ENCODE results near the gene TRPM3. TPM values are rescaled to one million over a fixed set of nuclear protein-coding genes. Genes with fewer than 3 reads are reported as not detected.

TRPM3 gene
- total RNA-seq, 8 experiments from 2014 or later: 0.09 to 2.3 (median 1.4) TPM

GRCh38 chr9:71122022-71122275 lies 528 bp upstream of the TRPM3 start:
- Histone ChIP-seq H3K4me3 (peak overlapping the region in 2 of 5 donors; percentile 22 to 28), H3K27ac (no peak overlapping the region), H3K4me1 (replicated peaks in 1 of 2) (peaks cover 0 to 18% of the 10 kb centered on the region in 2 donors)
- in situ Hi-C loops (cut with MboI; ENCODE audit: low pct_unique_long_range_greater_than_20kb in 2 of 9, low sequenced_read_pairs in 9 of 9, unreplicated experiment in 9 of 9): no loop called here
- ATAC-seq (replicated peaks in 6 of 8): no peak
- 0 to 83% (median 50%) methylated on average over 1 of the region's 1 CpG; no CpG with 5 or more reads in 5 of the 10 experiments for WGBS, 10 experiments

GRCh38 chr9:71120501-71121247 lies 747 bp downstream of the TRPM3 start:
- Histone ChIP-seq H3K4me3 (peak overlapping the region in 4 of 5 donors; percentile 11 to 28 (median 24)), H3K27ac (no peak overlapping the region), H3K4me1 (replicated peaks in 1 of 2) (peaks cover 0 to 18% of the 10 kb centered on the region in 2 donors)
- WGBS, 10 experiments: 0 to 40% (median 13%) methylated on average over 1 to 6 of the region's 11 CpGs; no CpG with 5 or more reads in 3 of the 10 experiments
- ATAC-seq (replicated peaks in 6 of 8): peak in 2 of 8 experiments; percentile 12 to 21
- in situ Hi-C loops (cut with MboI; ENCODE audit: low pct_unique_long_range_greater_than_20kb in 2 of 9, low sequenced_read_pairs in 9 of 9, unreplicated experiment in 9 of 9): no loop called here

- WGBS, 10 experiments: 0 to 83% (median 50%) methylated on average over 1 of the region's 2 CpGs; no CpG with 5 or more reads in 3 of the 10 experiments
- in situ Hi-C loops (cut with MboI; ENCODE audit: low pct_unique_long_range_greater_than_20kb in 2 of 9, low sequenced_read_pairs in 9 of 9, unreplicated experiment in 9 of 9): no loop called here
- no peak overlapping the region for H3K27ac ChIP-seq
- peaks cover 0 to 18% of the 10 kb centered on the region in 2 donors for H3K4me1 ChIP-seq (replicated peaks in 1 of 2)
- no peak overlapping the region for H3K4me3 ChIP-seq
- no peak for ATAC-seq (replicated peaks in 6 of 8)
Observed at GRCh38 chr9:71119746-71120145, 1.7 kb downstream of the TRPM3 start.

DNA sequence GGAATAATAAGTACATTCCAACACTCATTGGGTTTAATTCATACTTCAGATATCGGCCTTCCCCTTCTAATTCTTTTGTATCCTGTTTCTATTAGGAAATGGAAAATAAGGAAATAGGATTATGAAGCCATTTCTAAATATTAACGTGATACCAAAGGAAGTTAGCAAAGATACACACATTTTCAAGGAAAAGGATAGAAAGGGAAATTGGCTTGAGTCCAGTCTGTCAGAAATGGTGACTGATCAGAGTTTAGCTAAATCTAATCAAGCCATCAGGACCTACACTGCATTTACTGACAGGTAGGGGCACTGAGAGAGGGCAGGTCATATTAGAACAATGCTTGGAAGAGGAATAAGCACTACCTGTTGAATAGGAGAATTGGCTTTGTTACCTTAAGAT lies 3.1 kb downstream of the TRPM3 start:
- in situ Hi-C loops (cut with MboI; ENCODE audit: low pct_unique_long_range_greater_than_20kb in 2 of 9, low sequenced_read_pairs in 9 of 9, unreplicated experiment in 9 of 9): no loop called here
- Histone ChIP-seq H3K4me1 (replicated peaks in 1 of 2) (peaks cover 0 to 8% of the 10 kb centered on the region in 2 donors), H3K4me3 (no peak overlapping the region), H3K27ac (no peak overlapping the region)
- WGBS, 10 experiments: 0 to 100% (median 78%) methylated on average over 1 to 2 of the region's 2 CpGs; no CpG with 5 or more reads in 1 of the 10 experiments
- ATAC-seq (replicated peaks in 6 of 8): no peak

GRCh38 chr9:71115448-71115975 lies 5.9 kb downstream of the TRPM3 start:
- Histone ChIP-seq H3K4me3 (no peak overlapping the region), H3K27ac (no peak overlapping the region), H3K4me1 (replicated peaks in 1 of 2) (no peaks in the 10 kb centered on the region)
- in situ Hi-C loops (cut with MboI; ENCODE audit: low pct_unique_long_range_greater_than_20kb in 2 of 9, low sequenced_read_pairs in 9 of 9, unreplicated experiment in 9 of 9): no loop called here
- 0 to 100% (median 83%) methylated on average over 1 to 3 of the region's 3 CpGs; no CpG with 5 or more reads in 2 of the 10 experiments for whole genome bisulfite sequencing, 10 experiments
- no peak for ATAC-seq (replicated peaks in 6 of 8)

DNA sequence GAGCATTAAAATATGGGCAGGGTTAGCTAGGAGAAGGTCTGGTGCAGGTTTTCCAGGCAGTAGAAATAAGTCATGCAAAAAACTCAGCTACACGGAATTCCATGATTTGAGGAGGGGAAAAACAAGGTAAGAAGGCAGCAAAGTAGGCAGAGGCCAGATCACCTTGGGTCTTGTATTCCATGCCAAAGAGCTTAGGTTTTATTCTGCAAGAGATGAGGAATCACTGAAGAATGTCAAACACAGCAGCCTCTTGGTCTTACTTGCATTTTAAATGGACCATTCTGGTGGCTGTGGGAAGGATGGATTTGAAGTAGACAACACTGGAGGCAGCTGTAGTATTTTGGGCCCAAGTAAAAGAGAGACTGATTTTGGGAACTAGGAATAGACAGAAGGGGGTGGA lies 8.6 kb downstream of the TRPM3 start:
- H3K27ac ChIP-seq: no peak overlapping the region
- WGBS, 10 experiments: 11 to 100% (median 61%) methylated on average over 1 of the region's 1 CpG; no CpG with 5 or more reads in 2 of the 10 experiments
- no peak overlapping the region for H3K4me3 ChIP-seq
- ATAC-seq (replicated peaks in 6 of 8): no peak
- no peaks in the 10 kb centered on the region for H3K4me1 ChIP-seq (replicated peaks in 1 of 2)
- in situ Hi-C loops (cut with MboI; ENCODE audit: low pct_unique_long_range_greater_than_20kb in 2 of 9, low sequenced_read_pairs in 9 of 9, unreplicated experiment in 9 of 9): no loop called here

GRCh38 chr9:71108937-71109336 lies 12.5 kb downstream of the TRPM3 start:
- WGBS, 10 experiments: 0 to 83% (median 80%) methylated on average over 1 to 2 of the region's 2 CpGs; no CpG with 5 or more reads in 1 of the 10 experiments
- H3K27ac ChIP-seq: no peak overlapping the region
- no peak overlapping the region for H3K4me3 ChIP-seq
- in situ Hi-C loops (cut with MboI; ENCODE audit: low pct_unique_long_range_greater_than_20kb in 2 of 9, low sequenced_read_pairs in 9 of 9, unreplicated experiment in 9 of 9): no loop called here
- no peaks in the 10 kb centered on the region for H3K4me1 ChIP-seq (replicated peaks in 1 of 2)
- no peak for ATAC-seq (replicated peaks in 6 of 8)

GRCh38 chr9:71106992-71107391 lies 14.4 kb downstream of the TRPM3 start:
- no peak for ATAC-seq (replicated peaks in 6 of 8)
- no peak overlapping the region for H3K4me3 ChIP-seq
- 16 to 98% (median 58%) methylated on average over 1 to 5 of the region's 5 CpGs; no CpG with 5 or more reads in 2 of the 10 experiments for WGBS, 10 experiments
- in situ Hi-C loops (cut with MboI; ENCODE audit: low pct_unique_long_range_greater_than_20kb in 2 of 9, low sequenced_read_pairs in 9 of 9, unreplicated experiment in 9 of 9): no loop called here
- no peaks in the 10 kb centered on the region for H3K4me1 ChIP-seq (replicated peaks in 1 of 2)
- no peak overlapping the region for H3K27ac ChIP-seq

DNA sequence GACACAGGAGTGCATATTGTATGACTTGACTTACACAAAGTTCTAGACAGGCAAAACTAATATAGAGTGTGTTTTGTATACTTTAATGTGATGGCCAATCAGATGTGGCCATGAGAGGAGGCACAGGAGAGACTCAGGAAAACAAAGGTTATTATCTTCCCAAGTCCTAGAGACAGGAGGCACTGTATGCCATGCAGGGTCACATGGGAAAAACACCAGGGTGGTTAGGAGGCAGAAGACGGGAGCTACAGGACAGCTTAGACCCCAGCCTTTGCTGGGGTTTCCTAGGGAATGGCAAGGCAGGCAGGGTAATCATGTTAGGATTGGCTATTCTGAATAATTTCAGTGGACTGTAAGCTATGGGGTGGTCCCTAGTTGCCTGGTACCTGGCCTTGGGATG lies 16.2 kb downstream of the TRPM3 start:
- Histone ChIP-seq H3K4me1 (replicated peaks in 1 of 2) (no peaks in the 10 kb centered on the region), H3K27ac (no peak overlapping the region), H3K4me3 (no peak overlapping the region)
- WGBS, 10 experiments: 20 to 100% (median 78%) methylated on average over 1 of the region's 1 CpG; no CpG with 5 or more reads in 6 of the 10 experiments
- in situ Hi-C loops (cut with MboI; ENCODE audit: low pct_unique_long_range_greater_than_20kb in 2 of 9, low sequenced_read_pairs in 9 of 9, unreplicated experiment in 9 of 9): no loop called here
- ATAC-seq (replicated peaks in 6 of 8): no peak

DNA sequence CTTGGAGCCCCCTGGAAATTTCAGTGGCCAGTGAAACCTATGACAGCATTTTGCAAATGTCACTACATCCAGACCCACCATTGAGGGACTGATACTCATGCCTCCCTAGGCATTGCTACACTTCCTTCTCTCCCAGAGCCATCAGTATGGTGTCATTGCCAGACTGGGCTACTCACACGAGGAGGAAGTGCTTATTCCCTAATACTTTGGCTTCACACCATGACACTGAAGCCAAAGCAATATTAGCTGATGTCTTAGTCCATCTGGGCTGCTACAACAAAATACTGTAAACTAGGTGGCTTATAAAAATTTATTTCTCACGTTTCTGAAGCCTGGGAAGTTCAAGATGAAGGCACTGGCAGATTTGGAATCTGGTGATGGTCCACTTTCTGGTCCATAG lies 22.6 kb downstream of the TRPM3 start:
- 0 to 71% (median 37%) methylated on average over 1 to 2 of the region's 2 CpGs; no CpG with 5 or more reads in 4 of the 10 experiments for WGBS, 10 experiments
- Histone ChIP-seq H3K4me1 (replicated peaks in 1 of 2) (no peaks in the 10 kb centered on the region), H3K27ac (no peak overlapping the region), H3K4me3 (no peak overlapping the region)
- in situ Hi-C loops (cut with MboI; ENCODE audit: low pct_unique_long_range_greater_than_20kb in 2 of 9, low sequenced_read_pairs in 9 of 9, unreplicated experiment in 9 of 9): no loop called here
- no peak for ATAC-seq (replicated peaks in 6 of 8)

DNA sequence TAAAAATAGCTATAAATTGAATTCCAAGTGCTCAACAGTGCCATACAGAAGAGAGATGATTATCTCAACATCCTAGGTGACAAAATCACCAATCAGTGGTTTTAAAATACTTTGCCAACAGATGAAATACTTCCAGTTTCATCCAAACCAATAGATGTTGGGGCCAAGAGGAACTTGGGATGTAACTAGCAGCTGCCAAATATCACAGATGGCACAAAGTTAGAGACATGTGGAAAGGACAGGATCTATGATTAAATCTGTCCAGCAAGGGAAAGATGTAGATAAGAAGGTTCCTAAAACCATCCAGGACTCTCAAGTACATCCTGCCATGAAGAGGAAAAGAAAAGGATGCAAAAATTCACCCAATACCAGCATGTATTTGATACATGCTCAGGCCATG lies 23.8 kb downstream of the TRPM3 start:
- no peaks in the 10 kb centered on the region for H3K4me1 ChIP-seq (replicated peaks in 1 of 2)
- no peak overlapping the region for H3K27ac ChIP-seq
- no peak for ATAC-seq (replicated peaks in 6 of 8)
- in situ Hi-C loops (cut with MboI; ENCODE audit: low pct_unique_long_range_greater_than_20kb in 2 of 9, low sequenced_read_pairs in 9 of 9, unreplicated experiment in 9 of 9): no loop called here
- H3K4me3 ChIP-seq: no peak overlapping the region

GRCh38 chr9:71096421-71097108 lies 24.9 kb downstream of the TRPM3 start:
- no peak overlapping the region for H3K4me3 ChIP-seq
- in situ Hi-C loops (cut with MboI; ENCODE audit: low pct_unique_long_range_greater_than_20kb in 2 of 9, low sequenced_read_pairs in 9 of 9, unreplicated experiment in 9 of 9): no loop called here
- no peak overlapping the region for H3K27ac ChIP-seq
- 0 to 100% (median 78%) methylated on average over 1 to 5 of the region's 5 CpGs; no CpG with 5 or more reads in 1 of the 10 experiments for WGBS, 10 experiments
- ATAC-seq (replicated peaks in 6 of 8): no peak
- H3K4me1 ChIP-seq (replicated peaks in 1 of 2): no peaks in the 10 kb centered on the region

GRCh38 chr9:71094708-71095251 lies 26.6 kb downstream of the TRPM3 start:
- in situ Hi-C loops (cut with MboI; ENCODE audit: low pct_unique_long_range_greater_than_20kb in 2 of 9, low sequenced_read_pairs in 9 of 9, unreplicated experiment in 9 of 9): no loop called here
- ATAC-seq (replicated peaks in 6 of 8): no peak
- Histone ChIP-seq H3K4me3 (no peak overlapping the region), H3K27ac (no peak overlapping the region), H3K4me1 (replicated peaks in 1 of 2) (no peaks in the 10 kb centered on the region)
- WGBS, 10 experiments: 33 to 96% (median 80%) methylated on average over 1 to 4 of the region's 4 CpGs; no CpG with 5 or more reads in 1 of the 10 experiments
